ENCODE measurements around the gene RTN4IP1. TPM values are rescaled to one million over a fixed set of nuclear protein-coding genes. Genes with fewer than 3 reads are reported as not detected.
A peak's percentile ranks its signal among the peaks of the same experiment; 100 is the strongest.

RTN4IP1 gene
- total and polyA plus RNA-seq, 10 of the 15 experiments (the other 5 are each of a cell fraction or from before 2014, with no cell fraction given) = 8.2 to 17.0 (median 9.8) TPM

GRCh38 chr6:106648651-106649308, 19.5 kb upstream of the RTN4IP1 start:
- peak overlapping the region; percentile 86 for H3K4me2 ChIP-seq (ENCODE audit: control insufficient read depth, insufficient read depth)
- H3K4me3 ChIP-seq = peak overlapping the region; percentile 46
- peak overlapping the region; percentile 73 for H3K27ac ChIP-seq (ENCODE audit: control insufficient read depth, insufficient read depth)
- ChIA-PET CTCF (interaction anchor here (0.7 to 1.8 kb wide), 5 partner anchors 10 to 331 kb away, joined by 3 to 6 read pairs (median 3); no protein-coding TSS in a partner anchor), POLR2A (interaction anchor here (0.6 to 1.4 kb wide), 3 partner anchors 9 to 585 kb away, joined by 3 to 4 read pairs (median 3); partner anchors contain the start of gene QRSL1), RAD21 (ENCODE audit: unreplicated experiment) (interaction anchor here (1.1 kb wide), 4 partner anchors 16 to 265 kb away, joined by 3 read pairs; no protein-coding TSS in a partner anchor), SMC1A (ENCODE audit: uncharacterized antibody, unreplicated experiment) (interaction anchor here (0.7 to 2.5 kb wide), 12 partner anchors 9 to 53 kb away, joined by 3 to 25 read pairs (median 4); partner anchors contain the start of genes QRSL1 and RTN4IP1)
- intact Hi-C loops (cut with micrococcal nuclease; ENCODE audit: unreplicated experiment) = no loop called here
- H3K36me3 ChIP-seq (ENCODE audit: control insufficient read depth in 2 of 2, insufficient read depth in 2 of 2, low read length in 1 of 2) = peaks cover 2 to 21% of the 10 kb centered on the region in 2 experiments
- H4K20me1 ChIP-seq (ENCODE audit: control insufficient read depth, insufficient read depth) = no peaks in the 10 kb centered on the region
- FAIRE-seq (peak; percentile 68), ATAC-seq (peak; percentile 88), DNase-seq (ENCODE audit: low read depth, low spot score) (no peak)
- in situ Hi-C loops (cut with MboI) = no loop called here
- no peaks in the 10 kb centered on the region; the same call in 2 of the 3 replicates for H3K9me3 ChIP-seq (replicated peaks; ENCODE audit: control insufficient read depth, insufficient read depth, low read length)
- H3K4me1 ChIP-seq (ENCODE audit: control insufficient read depth, insufficient read depth, low read length) = peaks cover 12% of the 10 kb centered on the region; the same call in 1 of the 2 replicates
- peak overlapping the region; percentile 38; the same call in 1 of the 2 replicates for H3K9ac ChIP-seq (ENCODE audit: control insufficient read depth, insufficient read depth, low read length)
- TF ChIP-seq CBFB (IDR thresholded peaks at IDR 0.05; ENCODE audit: low read depth) (no peak), ZBTB40 (IDR thresholded peaks at IDR 0.05; ENCODE audit: borderline replicate concordance) (no peak), ATF7 (IDR thresholded peaks at IDR 0.05; ENCODE audit: low read depth) (no peak), SPI1 (IDR thresholded peaks at IDR 0.05; ENCODE audit: borderline replicate concordance, insufficient read depth, low read depth, low read length) (peak; percentile 49; the same call in 1 of the 2 replicates), MAX (IDR thresholded peaks at IDR 0.05; ENCODE audit: low read depth, low read length) (no peak), ZNF24 (IDR thresholded peaks at IDR 0.05) (no peak), RUNX3 (IDR thresholded peaks at IDR 0.05; ENCODE audit: low read length) (no peak), NFYB (IDR thresholded peaks at IDR 0.05; ENCODE audit: insufficient read depth, low read depth, low read length) (peak; percentile 81), NR2C1 (IDR thresholded peaks at IDR 0.05) (no peak), IKZF1 (conservative IDR thresholded peaks at IDR 0.05) (no peak), JUNB (IDR thresholded peaks at IDR 0.05) (peak; percentile 28), FOXM1 (IDR thresholded peaks at IDR 0.05; ENCODE audit: low read depth, low read length) (no peak), ZNF384 (IDR thresholded peaks at IDR 0.05; ENCODE audit: borderline replicate concordance, low read depth, low read length) (no peak)
- TF ChIP-seq, protein P1, sequence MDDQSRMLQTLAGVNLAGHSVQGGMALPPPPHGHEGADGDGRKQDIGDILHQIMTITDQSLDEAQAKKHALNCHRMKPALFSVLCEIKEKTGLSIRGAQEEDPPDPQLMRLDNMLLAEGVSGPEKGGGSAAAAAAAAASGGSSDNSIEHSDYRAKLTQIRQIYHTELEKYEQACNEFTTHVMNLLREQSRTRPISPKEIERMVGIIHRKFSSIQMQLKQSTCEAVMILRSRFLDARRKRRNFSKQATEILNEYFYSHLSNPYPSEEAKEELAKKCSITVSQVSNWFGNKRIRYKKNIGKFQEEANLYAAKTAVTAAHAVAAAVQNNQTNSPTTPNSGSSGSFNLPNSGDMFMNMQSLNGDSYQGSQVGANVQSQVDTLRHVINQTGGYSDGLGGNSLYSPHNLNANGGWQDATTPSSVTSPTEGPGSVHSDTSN (IDR thresholded peaks at IDR 0.05; ENCODE audit: insufficient replicate concordance, low read depth, low read length) = no peak
- peak overlapping the region; percentile 50 for H2AFZ ChIP-seq (ENCODE audit: control insufficient read depth, low read depth, low read length)
- H3K27me3 ChIP-seq (replicated peaks in 1 of 2; ENCODE audit: control insufficient read depth in 2 of 2, insufficient read depth in 2 of 2, low read length in 1 of 2) = no peaks in the 10 kb centered on the region
- 51% methylated on average over 7 of the region's 7 CpGs for WGBS (ENCODE audit: insufficient coverage, insufficient replicate concordance, low lambda C conversion rate, missing lambda C conversion rate)
- BruUV-seq (replicated peaks) = no TSS peak
- H3K79me2 ChIP-seq (ENCODE audit: control insufficient read depth, insufficient read depth, low read length) = no peaks in the 10 kb centered on the region

Measured in GM12878 (cell line).